ENCODE measurements around the gene TRMT6. TPM values are rescaled to one million over a fixed set of nuclear protein-coding genes. Genes with fewer than 3 reads are reported as not detected.
A peak's percentile ranks its signal among the peaks of the same experiment; 100 is the strongest.

The TRMT6 gene
- total and polyA plus RNA-seq, 2 experiments from 2014 or later, result 9.7 to 10.3 TPM

GRCh38 chr20:5975778-5976177, 25.4 kb upstream of the TRMT6 start:
- H3F3A ChIP-seq (ENCODE audit: insufficient read depth), result no peaks in the 10 kb centered on the region
- no peaks in the 10 kb centered on the region for H3K9me3 ChIP-seq (ENCODE audit: low read depth)
- H3K27me3 ChIP-seq (replicated peaks; ENCODE audit: insufficient read depth), result no peaks in the 10 kb centered on the region
- no peak for DNase-seq
- H3K4me1 ChIP-seq (ENCODE audit: insufficient read depth), result no peaks in the 10 kb centered on the region
- no peaks in the 10 kb centered on the region for H3K36me3 ChIP-seq (ENCODE audit: low read depth)
- no peak overlapping the region for H3K27ac ChIP-seq
- no peaks in the 10 kb centered on the region for H3K9me2 ChIP-seq (ENCODE audit: insufficient read depth)
- H3K4me3 ChIP-seq, result no peak overlapping the region
- H4K20me1 ChIP-seq (ENCODE audit: insufficient read depth), result no peaks in the 10 kb centered on the region
- H3K4me2 ChIP-seq (ENCODE audit: unreplicated experiment), result no peak overlapping the region
- no peak overlapping the region for H2AFZ ChIP-seq
- H3K79me2 ChIP-seq (ENCODE audit: insufficient read depth), result no peaks in the 10 kb centered on the region
- in situ Hi-C loops (cut with MboI), result no loop called here
- H3K9ac ChIP-seq, result no peak overlapping the region
- TF ChIP-seq EZH2 (IDR thresholded peaks at IDR 0.05; ENCODE audit: insufficient read depth, poor library complexity, severe bottlenecking), result no peak
- TF ChIP-seq EZH2phosphoT487 (IDR thresholded peaks at IDR 0.05; ENCODE audit: insufficient read depth, low read depth), result no peak
- WGBS, 2 experiments (ENCODE audit: low coverage in 1 of 2, low lambda C conversion rate in 2 of 2, missing lambda C conversion rate in 2 of 2), result 67 to 75% methylated on average over 2 of the region's 2 CpGs

- no peak overlapping the region for H3K4me2 ChIP-seq (ENCODE audit: unreplicated experiment)
- WGBS, 2 experiments (ENCODE audit: low coverage in 1 of 2, low lambda C conversion rate in 2 of 2, missing lambda C conversion rate in 2 of 2), result 94 to 95% methylated on average over 1 of the region's 1 CpG
- no peaks in the 10 kb centered on the region for H3K4me1 ChIP-seq (ENCODE audit: insufficient read depth)
- no peak overlapping the region for H3K9ac ChIP-seq
- H3K79me2 ChIP-seq (ENCODE audit: insufficient read depth), result no peaks in the 10 kb centered on the region
- no peaks in the 10 kb centered on the region for H3K36me3 ChIP-seq (ENCODE audit: low read depth)
- no peaks in the 10 kb centered on the region for H3F3A ChIP-seq (ENCODE audit: insufficient read depth)
- TF ChIP-seq EZH2phosphoT487 (IDR thresholded peaks at IDR 0.05; ENCODE audit: insufficient read depth, low read depth), result no peak
- TF ChIP-seq EZH2 (IDR thresholded peaks at IDR 0.05; ENCODE audit: insufficient read depth, poor library complexity, severe bottlenecking), result no peak
- no peak overlapping the region for H3K27ac ChIP-seq
- no peaks in the 10 kb centered on the region for H3K9me2 ChIP-seq (ENCODE audit: insufficient read depth)
- no peaks in the 10 kb centered on the region for H3K27me3 ChIP-seq (replicated peaks; ENCODE audit: insufficient read depth)
- H2AFZ ChIP-seq, result no peak overlapping the region
- H4K20me1 ChIP-seq (ENCODE audit: insufficient read depth), result no peaks in the 10 kb centered on the region
- no peak overlapping the region for H3K4me3 ChIP-seq
- peak; percentile 17 for DNase-seq
- in situ Hi-C loops (cut with MboI), result no loop called here
- no peaks in the 10 kb centered on the region for H3K9me3 ChIP-seq (ENCODE audit: low read depth)
Observed at GRCh38 chr20:5974531-5974930, 24.2 kb upstream of the TRMT6 start.

- H3K36me3 ChIP-seq (ENCODE audit: low read depth), result no peaks in the 10 kb centered on the region
- in situ Hi-C loops (cut with MboI), result no loop called here
- H3K4me2 ChIP-seq (ENCODE audit: unreplicated experiment), result no peak overlapping the region
- DNase-seq, result no peak
- TF ChIP-seq EZH2 (IDR thresholded peaks at IDR 0.05; ENCODE audit: insufficient read depth, poor library complexity, severe bottlenecking) (no peak), EZH2phosphoT487 (IDR thresholded peaks at IDR 0.05; ENCODE audit: insufficient read depth, low read depth) (no peak)
- no peaks in the 10 kb centered on the region for H3K9me2 ChIP-seq (ENCODE audit: insufficient read depth)
- no peak overlapping the region for H3K4me3 ChIP-seq
- H4K20me1 ChIP-seq (ENCODE audit: insufficient read depth), result no peaks in the 10 kb centered on the region
- no peaks in the 10 kb centered on the region for H3F3A ChIP-seq (ENCODE audit: insufficient read depth)
- H2AFZ ChIP-seq, result no peak overlapping the region
- no peak overlapping the region for H3K27ac ChIP-seq
- no peaks in the 10 kb centered on the region for H3K9me3 ChIP-seq (ENCODE audit: low read depth)
- no peaks in the 10 kb centered on the region for H3K4me1 ChIP-seq (ENCODE audit: insufficient read depth)
- no peaks in the 10 kb centered on the region for H3K27me3 ChIP-seq (replicated peaks; ENCODE audit: insufficient read depth)
- WGBS, 2 experiments (ENCODE audit: low coverage in 1 of 2, low lambda C conversion rate in 2 of 2, missing lambda C conversion rate in 2 of 2), result 96 to 99% methylated on average over 4 of the region's 4 CpGs
- H3K79me2 ChIP-seq (ENCODE audit: insufficient read depth), result no peaks in the 10 kb centered on the region
- H3K9ac ChIP-seq, result no peak overlapping the region
Observed at GRCh38 chr20:5973971-5974370, 23.6 kb upstream of the TRMT6 start.

- in situ Hi-C loops (cut with MboI), result no loop called here
- Histone ChIP-seq H3F3A (ENCODE audit: insufficient read depth) (no peaks in the 10 kb centered on the region), H3K4me3 (no peak overlapping the region), H3K9ac (no peak overlapping the region), H3K9me2 (ENCODE audit: insufficient read depth) (no peaks in the 10 kb centered on the region), H3K27ac (no peak overlapping the region), H3K9me3 (ENCODE audit: low read depth) (no peaks in the 10 kb centered on the region), H3K27me3 (replicated peaks; ENCODE audit: insufficient read depth) (no peaks in the 10 kb centered on the region), H3K36me3 (ENCODE audit: low read depth) (no peaks in the 10 kb centered on the region), H3K4me2 (ENCODE audit: unreplicated experiment) (no peak overlapping the region), H3K4me1 (ENCODE audit: insufficient read depth) (no peaks in the 10 kb centered on the region), H3K79me2 (ENCODE audit: insufficient read depth) (no peaks in the 10 kb centered on the region), H4K20me1 (ENCODE audit: insufficient read depth) (no peaks in the 10 kb centered on the region), H2AFZ (no peak overlapping the region)
- DNase-seq, result peak; percentile 42
- TF ChIP-seq EZH2 (IDR thresholded peaks at IDR 0.05; ENCODE audit: insufficient read depth, poor library complexity, severe bottlenecking) (no peak), EZH2phosphoT487 (IDR thresholded peaks at IDR 0.05; ENCODE audit: insufficient read depth, low read depth) (no peak)
- WGBS, 2 experiments (ENCODE audit: low coverage in 1 of 2, low lambda C conversion rate in 2 of 2, missing lambda C conversion rate in 2 of 2), result 94 to 95% methylated on average over 2 of the region's 2 CpGs
Observed at GRCh38 chr20:5973172-5973571, 22.8 kb upstream of the TRMT6 start.

GRCh38 chr20:5971203-5971602, 20.9 kb upstream of the TRMT6 start:
- H3K4me2 ChIP-seq (ENCODE audit: unreplicated experiment), result no peak overlapping the region
- no peaks in the 10 kb centered on the region for H3F3A ChIP-seq (ENCODE audit: insufficient read depth)
- no peak overlapping the region for H3K4me3 ChIP-seq
- H3K27me3 ChIP-seq (replicated peaks; ENCODE audit: insufficient read depth), result no peaks in the 10 kb centered on the region
- no peaks in the 10 kb centered on the region for H4K20me1 ChIP-seq (ENCODE audit: insufficient read depth)
- H3K4me1 ChIP-seq (ENCODE audit: insufficient read depth), result no peaks in the 10 kb centered on the region
- DNase-seq, result no peak
- H3K79me2 ChIP-seq (ENCODE audit: insufficient read depth), result no peaks in the 10 kb centered on the region
- TF ChIP-seq EZH2phosphoT487 (IDR thresholded peaks at IDR 0.05; ENCODE audit: insufficient read depth, low read depth) (no peak), EZH2 (IDR thresholded peaks at IDR 0.05; ENCODE audit: insufficient read depth, poor library complexity, severe bottlenecking) (no peak)
- H3K36me3 ChIP-seq (ENCODE audit: low read depth), result no peaks in the 10 kb centered on the region
- in situ Hi-C loops (cut with MboI), result no loop called here
- H3K27ac ChIP-seq, result no peak overlapping the region
- no peak overlapping the region for H2AFZ ChIP-seq
- H3K9ac ChIP-seq, result no peak overlapping the region
- no peaks in the 10 kb centered on the region for H3K9me3 ChIP-seq (ENCODE audit: low read depth)
- no peaks in the 10 kb centered on the region for H3K9me2 ChIP-seq (ENCODE audit: insufficient read depth)
